SK-N-SH (cell line): ENCODE measurements around the gene RAX.

Source experiments
- CTCF ChIP-seq: fragments of 200-600 bp; sonication (generic); IDR thresholded peaks from 2 replicates; pipeline ENCODE4 v1.6.1; 2017; ENCODE audit warnings: antibody characterized with exemption, mild to moderate bottlenecking, moderate library complexity
- EP300 ChIP-seq, 2 experiments: IDR thresholded peaks; 2 replicates each; pipeline versions ENCODE4 v1.4.0 to v1.6.1; 2012; ENCODE audit warnings: borderline replicate concordance in 1 of 2, low read depth in 1 of 2, low read length in 1 of 2
- FOXJ3 ChIP-seq: sonication (generic); formaldehyde crosslinking; IDR thresholded peaks from 2 replicates; pipeline ENCODE4 v1.5.1; 2020; ENCODE audit warnings: mild to moderate bottlenecking, missing genetic modification reagents
- MEF2A ChIP-seq: IDR thresholded peaks from 2 replicates; pipeline ENCODE4 v1.4.0; 2012; ENCODE audit warnings: low read depth, borderline replicate concordance
- MXI1 ChIP-seq: IDR thresholded peaks from 2 replicates; pipeline ENCODE4 v1.6.1; 2012; ENCODE audit warnings: mild to moderate bottlenecking, low read depth, low read length, improper control_type of control experiment
- NRF1 ChIP-seq: IDR thresholded peaks from 2 replicates; pipeline ENCODE4 v1.6.1; 2012; ENCODE audit warnings: low read depth, mild to moderate bottlenecking, low read length
- REST ChIP-seq: IDR thresholded peaks from 2 replicates; pipeline ENCODE4 v1.6.1; 2012; ENCODE audit warnings: mild to moderate bottlenecking, low read depth, low read length, moderate library complexity
- RFX5 ChIP-seq: IDR thresholded peaks from 2 replicates; pipeline ENCODE4 v1.6.1; 2012; ENCODE audit warnings: mild to moderate bottlenecking, improper control_type of control experiment, low read length
- SIN3A ChIP-seq: IDR thresholded peaks from 2 replicates; pipeline ENCODE4 v1.6.1; 2012; ENCODE audit warnings: low read depth, mild to moderate bottlenecking, low read length, moderate library complexity, borderline replicate concordance
- USF2 ChIP-seq: fragments of 150-350 bp; IDR thresholded peaks from 2 replicates; pipeline ENCODE4 v1.6.1; 2017; ENCODE audit warnings: antibody characterized with exemption, low read length, low read depth, borderline replicate concordance

- TF ChIP-seq SIN3A (no peak), EP300 (IDR thresholded peaks at IDR 0.05; ENCODE audit: borderline replicate concordance in 1 of 2, low read depth in 1 of 2, low read length in 1 of 2) (no peak), REST (no peak), RFX5 (no peak), CTCF (no peak), MEF2A (no peak), FOXJ3 (CRISPR knock-in tag) (no peak), MXI1 (no peak), NRF1 (no peak), USF2 (no peak)
Measured at GRCh38 chr18:59274533-59274928, 1.3 kb upstream of the RAX start.
